NCI-H2227 (cell line): ENCODE data around the gene ITPR2.

Experiments
- DNase-seq: peaks from one replicate; lab custom pipeline; 2025; ENCODE audit not compliant: unreplicated experiment; lab: John Stamatoyannopoulos, UW

The ITPR2 gene

GRCh38 chr12:26425587-26426260, 407.3 kb downstream of the ITPR2 start:
- DNase-seq: no peak

DNA sequence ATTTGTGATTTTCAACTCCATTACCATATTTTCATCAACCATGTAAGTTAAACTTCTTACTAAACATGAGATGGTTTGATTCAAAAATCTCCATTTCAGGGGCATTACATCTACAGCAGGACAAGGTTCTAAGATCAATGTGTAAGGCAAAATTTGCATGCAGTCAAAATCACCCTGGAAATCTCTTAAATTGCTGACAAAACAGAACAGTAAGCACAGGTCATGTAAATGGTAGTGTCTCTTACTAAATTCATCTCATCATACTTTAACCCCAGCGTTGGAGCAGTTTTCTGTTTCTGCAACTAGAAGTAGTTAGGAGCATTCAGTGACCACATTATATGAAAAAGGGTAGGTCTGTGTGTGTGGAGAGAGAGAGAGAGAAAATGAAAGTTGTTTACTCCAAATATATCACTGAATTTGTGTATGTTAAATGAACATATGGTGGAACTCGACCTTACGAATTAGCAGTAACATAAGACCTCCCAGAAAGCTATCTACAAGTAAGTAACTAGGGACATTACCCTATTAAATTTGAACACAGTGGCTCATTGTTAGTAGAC, 410.1 kb downstream of the ITPR2 start:
- no peak for DNase-seq

DNA sequence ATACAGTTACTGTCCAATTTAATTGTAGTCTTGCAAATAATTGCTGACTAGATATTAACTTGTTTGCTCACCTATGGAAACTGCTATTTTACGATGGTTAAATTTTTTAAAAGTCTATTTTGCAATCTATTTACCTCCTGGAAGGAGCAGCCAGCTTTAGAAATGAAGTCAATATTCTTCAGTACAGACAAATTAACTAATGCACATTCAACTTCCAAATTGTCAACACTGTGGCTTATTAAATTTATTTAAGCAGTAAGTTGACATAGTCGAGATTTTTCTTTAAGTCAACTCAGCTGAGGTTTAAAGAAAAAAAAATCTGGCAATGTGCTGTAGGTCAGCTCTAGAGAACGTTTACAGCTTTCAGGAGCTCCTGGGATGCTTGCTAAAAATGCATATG, 416.4 kb downstream of the ITPR2 start:
- DNase-seq: no peak

GRCh38 chr12:26410689-26411088, 422.3 kb downstream of the ITPR2 start:
- no peak for DNase-seq

- no peak for DNase-seq
These were observed 426.2 kb downstream of the ITPR2 start for GRCh38 chr12:26406813-26407212.

DNA sequence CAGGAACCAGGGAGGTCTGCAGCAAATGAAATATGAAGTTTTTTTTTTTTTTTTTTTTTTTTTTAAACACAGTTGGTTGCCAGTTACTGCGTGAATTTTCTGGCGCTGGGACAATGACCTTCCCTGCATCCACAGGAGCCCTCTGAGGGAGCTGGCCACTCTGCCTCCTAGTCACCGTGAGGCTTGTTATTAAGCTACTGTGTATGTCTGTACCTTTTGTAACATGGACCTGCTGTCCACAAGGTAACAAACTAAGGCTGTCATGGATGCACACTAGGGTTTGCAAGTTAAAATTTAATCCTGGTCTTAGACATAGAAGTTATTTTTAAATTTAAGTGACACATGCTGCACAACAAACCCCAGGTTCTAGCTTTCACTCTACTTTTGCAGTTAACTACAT, 426.6 kb downstream of the ITPR2 start:
- DNase-seq: no peak

GRCh38 chr12:26403601-26404000, 429.4 kb downstream of the ITPR2 start:
- DNase-seq: no peak

GRCh38 chr12:26402648-26403047, 430.3 kb downstream of the ITPR2 start:
- DNase-seq: no peak

- DNase-seq: no peak
These were observed 431.1 kb downstream of the ITPR2 start for GRCh38 chr12:26401874-26402273.

- DNase-seq: no peak
These were observed 432.4 kb downstream of the ITPR2 start for GRCh38 chr12:26400627-26401026.

DNA sequence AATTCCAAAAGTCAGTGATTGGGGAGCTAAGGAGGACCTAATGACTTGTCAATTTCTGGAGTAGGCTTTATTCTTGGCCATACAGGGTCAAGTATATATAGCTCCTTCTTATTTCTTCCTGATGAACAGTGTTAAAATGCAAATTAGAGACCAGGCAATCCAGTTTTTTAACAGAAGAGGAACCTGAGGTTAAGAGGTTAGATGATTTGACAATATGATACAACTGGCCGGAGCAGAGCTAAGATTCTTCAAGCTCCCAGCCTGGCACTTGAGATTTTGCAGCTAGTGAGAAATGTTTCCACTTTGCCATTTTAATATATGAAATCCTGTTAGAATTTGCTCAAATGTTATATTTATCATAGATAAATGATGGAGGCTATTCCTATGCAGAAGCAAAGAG, 433.6 kb downstream of the ITPR2 start:
- DNase-seq: no peak

DNA sequence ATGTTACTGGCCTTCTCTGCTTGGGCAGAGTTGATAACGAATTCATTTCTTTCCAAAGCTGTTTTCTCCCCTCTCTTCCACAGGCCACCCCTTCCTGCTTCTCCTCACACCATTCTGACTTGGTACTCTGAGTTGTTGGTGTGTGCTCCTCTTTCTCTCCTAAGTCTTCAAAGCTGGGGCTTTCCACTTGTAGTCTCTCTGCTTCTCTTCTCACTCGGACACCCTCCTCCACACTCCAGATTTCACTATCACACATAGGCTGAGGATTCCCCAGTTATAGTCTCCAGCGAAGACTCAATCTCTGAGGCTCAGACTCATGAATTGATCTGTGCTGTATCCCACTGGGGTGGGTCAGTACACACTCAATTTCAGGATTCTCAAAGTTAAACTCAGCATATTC, 436.6 kb downstream of the ITPR2 start:
- no peak for DNase-seq

DNA sequence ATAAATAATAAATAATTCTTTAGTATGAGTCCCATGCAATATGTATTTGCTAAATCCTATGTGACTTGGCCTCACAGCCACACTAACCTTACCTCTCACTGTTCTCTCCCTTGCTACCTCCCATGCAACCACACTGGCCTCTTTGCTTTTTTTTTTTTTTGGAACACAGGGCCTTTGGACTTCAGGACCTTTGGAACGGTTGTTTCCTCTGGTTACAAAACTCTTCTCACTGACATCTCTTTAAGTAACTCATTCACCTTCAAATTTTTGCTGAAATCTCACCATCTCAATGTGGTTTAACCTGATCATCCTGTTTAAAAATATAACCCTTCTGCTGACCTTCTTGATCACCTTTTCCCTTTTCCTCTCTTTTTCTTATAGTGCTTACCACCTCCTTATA, 443.7 kb downstream of the ITPR2 start:
- no peak for DNase-seq

GRCh38 chr12:26384536-26384935, 448.5 kb downstream of the ITPR2 start:
- no peak for DNase-seq

- no peak for DNase-seq
These were observed 450.0 kb downstream of the ITPR2 start for GRCh38 chr12:26383041-26383440.

DNA sequence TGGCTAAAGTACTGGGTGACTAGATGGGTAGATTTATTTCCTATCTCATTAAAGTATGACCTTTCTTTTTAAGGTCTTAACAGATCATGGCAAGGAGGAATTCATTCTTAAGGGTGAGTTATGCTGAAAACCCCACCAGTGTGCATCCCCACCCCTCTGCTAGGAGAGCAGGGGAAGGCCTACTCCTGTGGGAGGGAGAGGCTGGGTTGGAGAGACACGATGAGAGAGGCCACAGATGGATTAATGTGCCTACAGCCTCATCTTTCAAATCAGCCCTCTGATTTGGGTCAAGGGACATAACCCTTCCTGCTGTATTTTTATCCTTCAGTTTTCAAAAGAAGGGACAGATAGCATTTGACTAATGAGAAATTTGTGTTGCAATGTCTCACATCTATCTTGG, 452.1 kb downstream of the ITPR2 start:
- DNase-seq: no peak

- DNase-seq: no peak
These were observed 453.1 kb downstream of the ITPR2 start for GRCh38 chr12:26379777-26380467.

GRCh38 chr12:26378711-26379110, 454.3 kb downstream of the ITPR2 start:
- no peak for DNase-seq

DNA sequence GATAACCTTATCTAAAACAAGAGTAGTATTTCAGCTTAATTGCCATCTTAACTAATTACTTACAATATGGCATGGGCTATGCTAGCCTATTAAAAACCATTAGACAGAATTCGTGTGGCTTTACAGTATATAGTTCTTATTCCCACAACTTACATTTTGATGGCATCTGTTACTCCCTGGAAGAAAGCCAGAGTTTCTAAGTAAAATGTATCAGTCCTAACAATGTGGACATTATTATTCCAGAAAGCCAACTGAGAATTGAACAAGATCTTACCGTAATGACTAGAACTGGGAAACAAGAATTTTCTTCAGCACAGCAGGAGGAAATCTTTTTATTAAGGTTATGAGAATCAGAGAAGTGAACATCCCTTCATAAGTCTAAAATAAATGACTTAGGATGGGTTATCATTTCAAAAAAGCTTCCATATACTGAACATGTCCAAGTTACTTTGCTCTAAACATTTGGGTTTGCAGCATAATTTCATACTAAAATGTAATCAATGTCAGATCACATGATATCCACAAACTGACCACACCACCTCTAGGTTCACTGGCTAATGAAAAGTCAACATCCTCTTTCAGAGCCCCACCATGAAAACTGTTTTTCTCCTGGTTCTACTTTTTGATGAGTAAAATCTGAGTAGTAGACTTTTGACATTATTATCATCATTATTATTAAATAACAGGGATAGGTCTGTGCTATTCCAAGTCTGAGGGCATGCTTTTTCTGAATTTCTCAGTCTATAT, 457.9 kb downstream of the ITPR2 start:
- DNase-seq: no peak

GRCh38 chr12:26373606-26374495, 459.1 kb downstream of the ITPR2 start:
- DNase-seq: no peak

DNA sequence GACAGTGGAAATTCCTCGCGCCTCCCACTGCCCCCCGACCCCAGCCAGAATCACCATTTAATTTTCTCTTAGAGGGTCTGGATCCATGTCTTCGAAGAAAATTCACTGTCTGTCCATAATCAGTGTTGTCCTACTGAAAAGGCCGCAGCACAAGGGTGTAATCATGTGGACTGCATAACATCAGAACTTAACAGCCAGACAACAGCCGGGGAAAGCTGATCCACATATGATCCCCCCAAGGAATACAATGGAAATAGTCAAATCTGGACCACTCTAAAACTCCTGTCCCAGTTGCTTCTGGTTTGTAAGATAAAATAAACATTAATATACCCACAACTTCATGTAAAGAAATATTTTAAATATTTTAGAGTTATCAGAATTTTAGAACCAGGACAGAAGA, 460.1 kb downstream of the ITPR2 start:
- DNase-seq: no peak
